ENCODE measurements around the gene CHEK2. TPM values are rescaled to one million over a fixed set of nuclear protein-coding genes. Genes with fewer than 3 reads are reported as not detected.

Gene CHEK2
- total and polyA plus RNA-seq, 2 experiments from 2014 or later = 86.0 to 121 TPM

GRCh38 chr22:28703436-28703835 lies 38.2 kb downstream of the CHEK2 start:
- H3K27ac Mint-ChIP-seq = no peak overlapping the region
- H3K9me3 Mint-ChIP-seq = no peaks in the 10 kb centered on the region; the same call in 2 of the 3 replicates
- H3F3A ChIP-seq (replicated peaks; ENCODE audit: low read depth) = no peaks in the 10 kb centered on the region
- no peaks in the 10 kb centered on the region for H3K9me2 ChIP-seq (ENCODE audit: insufficient read depth)
- no peaks in the 10 kb centered on the region; the same call in 1 of the 2 replicates for H4K20me1 ChIP-seq (replicated peaks; ENCODE audit: insufficient read depth)
- no peak overlapping the region for H3K27ac ChIP-seq (ENCODE audit: low read depth)
- no peaks in the 10 kb centered on the region for H3K4me1 Mint-ChIP-seq
- H3K79me2 ChIP-seq (replicated peaks; ENCODE audit: insufficient read depth) = no peaks in the 10 kb centered on the region
- H3K4me3 ChIP-seq = no peak overlapping the region
- H3K27me3 ChIP-seq (ENCODE audit: insufficient read depth) = no peaks in the 10 kb centered on the region
- TF ChIP-seq JUNB (IDR thresholded peaks at IDR 0.05; ENCODE audit: unreplicated experiment) (no peak), ZNF114 (CRISPR knock-in tag; IDR thresholded peaks at IDR 0.05) (no peak), CTCF (conservative IDR thresholded peaks at IDR 0.05; ENCODE audit: low read depth in 2 of 2) (no peak), NANOG (IDR thresholded peaks at IDR 0.05; ENCODE audit: borderline replicate concordance) (no peak), STAT1 (IDR thresholded peaks at IDR 0.05; ENCODE audit: unreplicated experiment) (no peak), ZNF331 (CRISPR knock-in tag; IDR thresholded peaks at IDR 0.05; ENCODE audit: low read depth) (no peak), EZH2 (IDR thresholded peaks at IDR 0.05; ENCODE audit: low read depth, unreplicated experiment) (no peak), POLR2AphosphoS5 (IDR thresholded peaks at IDR 0.05; ENCODE audit: low read depth) (no peak), CREB1 (CRISPR knock-in tag; IDR thresholded peaks at IDR 0.05; ENCODE audit: low read depth) (no peak), REST (IDR thresholded peaks at IDR 0.05; ENCODE audit: unreplicated experiment) (no peak), EZH2phosphoT487 (IDR thresholded peaks at IDR 0.05; ENCODE audit: unreplicated experiment) (no peak), ETS1 (IDR thresholded peaks at IDR 0.05) (no peak), ZNF462 (CRISPR knock-in tag; IDR thresholded peaks at IDR 0.05) (no peak)
- H3K36me3 Mint-ChIP-seq (ENCODE audit: low read depth) = peaks cover 44% of the 10 kb centered on the region
- no peak overlapping the region for H3K4me3 Mint-ChIP-seq
- peaks cover 24% of the 10 kb centered on the region for H3K36me3 ChIP-seq (ENCODE audit: insufficient read depth)
- no peak for DNase-seq (ENCODE audit: low spot score)
- no peak for ATAC-seq
- no peak overlapping the region for H3K4me2 ChIP-seq
- peaks cover 2% of the 10 kb centered on the region for H3K27me3 Mint-ChIP-seq (ENCODE audit: insufficient read depth, low read depth, poor library complexity)
- H2AFZ ChIP-seq = no peak overlapping the region
- no peaks in the 10 kb centered on the region for H3K4me1 ChIP-seq (ENCODE audit: insufficient read depth)
